HepG2 (cell line): ENCODE results near the gene STON1. TPM values are rescaled to one million over a fixed set of nuclear protein-coding genes. Genes with fewer than 3 reads are reported as not detected.

ENCODE experiments used
- ATAC-seq: fragments of 200-7000 bp; cut with Tn5 transposase; 3 replicates; pipeline ENCODE4 v1.9.1; 2020; ENCODE audit warnings: mild to moderate bottlenecking, moderate library complexity
- BruUV-seq: library from RNA; stranded (reverse); fragments of 400-500 nt; replicated peaks from 2 replicates; lab custom pipeline; 2021; lab: Mats Ljungman, UMichigan
- CTCF ChIA-PET: fragments of 300-600 bp; formaldehyde crosslinking; extraction: SDS; loops from one replicate; lab custom pipeline; 2021; ENCODE audit warnings: low total read pairs, inconsistent platforms, low intra/inter-chr PET ratio; lab: Yijun Ruan, JAX
- POLR2A ChIA-PET: fragments of 350-600 bp; sonication (Branson Sonifier 250); formaldehyde crosslinking; loops from one replicate; lab custom pipeline; 2020; ENCODE audit warnings: antibody characterized with exemption, inconsistent platforms; lab: Yijun Ruan, JAX
- DNase-seq: peaks from one replicate; pipeline ENCODE4 v3.0.0-alpha.2; 2015; ENCODE audit warnings: low spot score
- FAIRE-seq: peaks from 3 replicates; lab custom pipeline; 2011; peaks lifted over from hg19 to GRCh38; lab: Jason Lieb, UNC
- H2AFZ ChIP-seq: one replicate; pipeline ENCODE4 v1.6.1; 2011; ENCODE audit warnings: low read length, inconsistent platforms
- H3K27ac ChIP-seq: fragments of 300-600 bp; 3 replicates; pipeline ENCODE4 v1.8.0; 2011; ENCODE audit warnings: mixed run types, mild to moderate bottlenecking, mixed read lengths, low read length, inconsistent platforms; ENCODE audit not compliant: insufficient read depth; ENCODE audit errors: extremely low read length
- H3K27me3 ChIP-seq, 2 experiments: fragments of 200-600 bp in 1 of 2; 2 replicates in 1 of 2; 3 replicates in 1 of 2; pipeline versions ENCODE4 v1.6.0 to v1.8.0; 2011; ENCODE audit warnings: low read length in 2 of 2, mild to moderate bottlenecking in 2 of 2, moderate library complexity in 2 of 2, inconsistent platforms in 1 of 2; ENCODE audit not compliant: insufficient read depth in 2 of 2, control insufficient read depth in 1 of 2
- H3K36me3 ChIP-seq, 2 experiments: fragments of 200-600 bp in 1 of 2; replicated peaks in 1 of 2; 2 replicates in 1 of 2; 3 replicates in 1 of 2; pipeline versions ENCODE4 v1.5.1 to v1.8.0; 2011; ENCODE audit warnings: low read length in 2 of 2, inconsistent platforms in 1 of 2; ENCODE audit not compliant: insufficient read depth in 2 of 2, control insufficient read depth in 1 of 2
- H3K4me1 ChIP-seq: 2 replicates; pipeline ENCODE4 v1.5.1; 2012; ENCODE audit warnings: low read length, inconsistent platforms; ENCODE audit not compliant: insufficient read depth
- H3K4me2 ChIP-seq: 2 replicates; pipeline ENCODE4 v1.6.0; 2011; ENCODE audit warnings: low read depth, low read length, inconsistent platforms
- H3K4me3 ChIP-seq, 3 experiments: fragments of 200-600 bp in 1 of 3; sonication (generic), shearing (Covaris generic) in 1 of 3; replicated peaks in 1 of 3; 2 replicates each; pipeline ENCODE4 v1.5.1; 2011 to 2016; ENCODE audit warnings: low read length in 3 of 3, inconsistent platforms in 2 of 3, low read depth in 2 of 3, mild to moderate bottlenecking in 2 of 3, control low read depth in 1 of 3, mixed read lengths in 1 of 3; ENCODE audit not compliant: insufficient read depth in 1 of 3
- H3K79me2 ChIP-seq: one replicate; pipeline ENCODE4 v1.6.1; 2011; ENCODE audit warnings: low read length, inconsistent platforms; ENCODE audit not compliant: insufficient read depth
- H3K9ac ChIP-seq: 2 replicates; pipeline ENCODE4 v1.6.0; 2011; ENCODE audit warnings: mild to moderate bottlenecking, low read depth, low read length, inconsistent platforms; ENCODE audit not compliant: insufficient read depth
- H3K9me3 ChIP-seq: 2 replicates; pipeline ENCODE4 v1.5.1; 2012; ENCODE audit warnings: mild to moderate bottlenecking, low read length
- H4K20me1 ChIP-seq: 2 replicates; pipeline ENCODE4 v1.6.0; 2011; ENCODE audit warnings: inconsistent platforms, mild to moderate bottlenecking, low read length, moderate library complexity; ENCODE audit not compliant: insufficient read depth
- CEBPB ChIP-seq: IDR thresholded peaks from 2 replicates; pipeline ENCODE4 v1.6.1; 2011; ENCODE audit warnings: low read depth, low read length, improper control_type of control experiment, borderline replicate concordance
- CSRNP1 ChIP-seq: sonication (generic); formaldehyde crosslinking; IDR thresholded peaks from 2 replicates; pipeline ENCODE4 v1.8.1; 2023; ENCODE audit warnings: mild to moderate bottlenecking, missing genetic modification reagents
- DBP ChIP-seq: sonication (generic); formaldehyde crosslinking; IDR thresholded peaks from 2 replicates; pipeline ENCODE4 v1.4.0; 2020; ENCODE audit warnings: missing genetic modification reagents; ENCODE audit errors: not compliant biosample characterization
- IRX3 ChIP-seq: sonication (generic); formaldehyde crosslinking; IDR thresholded peaks from 2 replicates; pipeline ENCODE4 v1.8.1; 2023; ENCODE audit warnings: mild to moderate bottlenecking, low read depth, missing genetic modification reagents, borderline replicate concordance
- KAT2B ChIP-seq: fragments of 150-350 bp; IDR thresholded peaks from 2 replicates; pipeline ENCODE4 v1.6.1; 2014; ENCODE audit warnings: low read depth, low read length, borderline replicate concordance
- KLF15 ChIP-seq: sonication (generic); formaldehyde crosslinking; IDR thresholded peaks from 2 replicates; pipeline ENCODE4 v1.8.1; 2023; ENCODE audit warnings: borderline replicate concordance, mild to moderate bottlenecking, inconsistent platforms, missing genetic modification reagents, mixed read lengths
- KMT2B ChIP-seq: IDR thresholded peaks from 2 replicates; pipeline ENCODE4 v1.6.1; 2016; ENCODE audit warnings: missing genetic modification reagents, missing compliant biosample characterization
- SIN3A ChIP-seq: IDR thresholded peaks from 2 replicates; pipeline ENCODE4 v1.6.1; 2011; ENCODE audit warnings: low read depth, mild to moderate bottlenecking, control low read depth, low read length, borderline replicate concordance
- TBX3 ChIP-seq: fragments of 450-650 bp; IDR thresholded peaks from 2 replicates; pipeline ENCODE4 v1.6.1; 2017; ENCODE audit warnings: antibody characterized with exemption, mild to moderate bottlenecking, inconsistent platforms, borderline replicate concordance
- U2AF1 ChIP-seq: fragments of 200-400 bp; formaldehyde crosslinking; optimal IDR thresholded peaks from 2 replicates; pipeline ENCODE3; 2017; ENCODE audit warnings: mild to moderate bottlenecking, low read depth, low read length
- ZFAT ChIP-seq: sonication (generic); formaldehyde crosslinking; conservative IDR thresholded peaks from 2 replicates; pipeline ENCODE4 v1.8.1; 2023; ENCODE audit warnings: missing genetic modification reagents, inconsistent platforms
- ZHX1 ChIP-seq: sonication (generic); formaldehyde crosslinking; IDR thresholded peaks from 2 replicates; pipeline ENCODE4 v1.8.1; 2022; ENCODE audit warnings: low read depth, mild to moderate bottlenecking, missing genetic modification reagents
- ZNF10 ChIP-seq: sonication (generic); formaldehyde crosslinking; IDR thresholded peaks from 2 replicates; pipeline ENCODE4 v1.4.0; 2020; ENCODE audit warnings: mild to moderate bottlenecking, low read depth, missing genetic modification reagents, borderline replicate concordance
- ZNF224 ChIP-seq: sonication (generic); formaldehyde crosslinking; IDR thresholded peaks from 2 replicates; pipeline ENCODE4 v1.5.0; 2020; ENCODE audit warnings: mild to moderate bottlenecking, missing genetic modification reagents
- WGBS: methylation state at CpG from one replicate; pipeline ENCODE4 v1.1.6; 2017; ENCODE audit warnings: low lambda C conversion rate; 5-methylcytosine and 5-hydroxymethylcytosine counted together
- in situ Hi-C: cut with HindIII; loops from 2 replicates; pipeline ENCODE4 v1.10.0; 2017; ENCODE audit warnings: low pct_unique_long_range_greater_than_20kb; ENCODE audit not compliant: extremely low pct_ligation_motif_present
- intact Hi-C: fragments of 100-400 bp; cut with micrococcal nuclease; formaldehyde crosslinking; loops from one replicate; pipeline ENCODE4 v1.10.0; 2022; ENCODE audit not compliant: unreplicated experiment
- polyA plus RNA-seq, 8 experiments: library from polyadenylated mRNA; depleted of rRNA in 3 of 8; stranded (reverse) in 7 of 8; unstranded in 1 of 8; fragments of >200 nt; fragmentation: Illumina TruSeq in 4 of 8; extraction: Trizol in 4 of 8; gene quantifications; 2 replicates each; pipeline versions ENCODE4 v1.2.1 to v1.2.3, GENCODE V29; 2011 to 2016; ENCODE audit warnings: low read depth in 4 of 8, missing spikeins in 1 of 8, mixed read lengths in 1 of 8; ENCODE audit not compliant: insufficient read depth in 1 of 8
- total RNA-seq, 5 experiments: library from RNA; depleted of rRNA; stranded (reverse); fragments of >200 nt; fragmentation: Illumina TruSeq; extraction: Trizol; gene quantifications; 2 replicates each; pipeline ENCODE4 v1.2.3, GENCODE V29; 2016; ENCODE audit warnings: low read depth in 1 of 5

Gene STON1
- total and polyA plus RNA-seq, 2 of the 13 experiments (the other 11 are each of a cell fraction or from before 2014, with no cell fraction given), result 0.09 to 0.28 TPM

GRCh38 chr2:48588745-48589144 lies 58.8 kb downstream of the STON1 start:
- Histone ChIP-seq H2AFZ (no peak overlapping the region), H3K4me3 (no peak overlapping the region), H3K36me3 (no peaks in the 10 kb centered on the region), H3K79me2 (no peaks in the 10 kb centered on the region), H4K20me1 (no peaks in the 10 kb centered on the region), H3K4me1 (no peaks in the 10 kb centered on the region), H3K9ac (no peak overlapping the region), H3K27ac (no peak overlapping the region), H3K27me3 (no peaks in the 10 kb centered on the region), H3K4me2 (no peak overlapping the region), H3K9me3 (no peaks in the 10 kb centered on the region)
- ChIA-PET POLR2A (no interaction called here), CTCF (interaction anchor here (1.5 to 1.9 kb wide), 2 partner anchors 22 to 118 kb away, joined by 8 to 12 read pairs; no protein-coding TSS in a partner anchor)
- 19% methylated on average over 1 of the region's 1 CpG for WGBS
- FAIRE-seq (no peak), ATAC-seq (no peak), DNase-seq (no peak)
- TF ChIP-seq IRX3 (CRISPR knock-in tag) (no peak), ZNF224 (CRISPR knock-in tag) (no peak), TBX3 (no peak), KAT2B (no peak), SIN3A (no peak), KMT2B (CRISPR knock-in tag) (no peak), ZHX1 (no peak), CEBPB (no peak), ZNF10 (CRISPR knock-in tag) (no peak), CSRNP1 (CRISPR knock-in tag) (no peak), U2AF1 (no peak), DBP (CRISPR knock-in tag) (no peak), KLF15 (no peak), ZFAT (no peak)
- in situ Hi-C loops (no loop called here), intact Hi-C loops (loop anchor here (1.0 to 5.0 kb wide), 4 partner anchors 22 to 481 kb away; no protein-coding TSS in a partner anchor)
- BruUV-seq, result no TSS peak
